ENCODE results near the gene TEX101. TPM values are rescaled to one million over a fixed set of nuclear protein-coding genes. Genes with fewer than 3 reads are reported as not detected.

TEX101 gene
- total and polyA plus RNA-seq, 2 donors (not counting 1 experiment from before 2014, with no cell fraction given): not detected

GRCh38 chr19:43406297-43406696 is 8.4 kb upstream of the TEX101 start:
- Histone ChIP-seq H3K4me1 (ENCODE audit: control insufficient read depth, extremely low read depth, insufficient read depth, low read length) (no peaks in the 10 kb centered on the region), H3K27me3 (ENCODE audit: control insufficient read depth, insufficient read depth, low read length) (peaks cover 2% of the 10 kb centered on the region), H2AFZ (ENCODE audit: low read length) (no peak overlapping the region), H3K27ac (ENCODE audit: insufficient read depth, low read length) (no peak overlapping the region), H3K9me3 (ENCODE audit: control insufficient read depth, insufficient read depth, low read depth, low read length) (no peaks in the 10 kb centered on the region), H4K20me1 (ENCODE audit: control insufficient read depth, extremely low read depth, insufficient read depth, low read length) (no peaks in the 10 kb centered on the region), H3K9ac (ENCODE audit: insufficient read depth, low read length) (no peak overlapping the region), H3K4me2 (ENCODE audit: extremely low read depth, insufficient read depth, low read length) (no peak overlapping the region), H3K79me2 (ENCODE audit: control insufficient read depth, insufficient read depth, low read length) (no peaks in the 10 kb centered on the region), H3K36me3 (ENCODE audit: control insufficient read depth, insufficient read depth, low read length) (no peaks in the 10 kb centered on the region), H3K4me3 (replicated peaks in 1 of 4; ENCODE audit: control extremely low read depth in 1 of 4, insufficient read depth in 1 of 4, low read depth in 3 of 4, low read length in 4 of 4) (no peak overlapping the region)
- no peak for TF ChIP-seq EZH2 (IDR thresholded peaks at IDR 0.05; ENCODE audit: low read length, missing control alignments)
- TF ChIP-seq CTCF (conservative IDR thresholded peaks at IDR 0.05 in 1 of 2, IDR thresholded peaks at IDR 0.05 in 1 of 2; ENCODE audit: low read depth in 1 of 2, low read length in 2 of 2): no peak
- DNase-seq (ENCODE audit: low read depth in 2 of 2): no peak

- no peak for DNase-seq (ENCODE audit: low read depth in 2 of 2)
- Histone ChIP-seq H3K4me3 (replicated peaks in 1 of 4; ENCODE audit: control extremely low read depth in 1 of 4, insufficient read depth in 1 of 4, low read depth in 3 of 4, low read length in 4 of 4) (no peak overlapping the region), H3K27ac (ENCODE audit: insufficient read depth, low read length) (no peak overlapping the region), H3K79me2 (ENCODE audit: control insufficient read depth, insufficient read depth, low read length) (no peaks in the 10 kb centered on the region), H3K9ac (ENCODE audit: insufficient read depth, low read length) (no peak overlapping the region), H3K36me3 (ENCODE audit: control insufficient read depth, insufficient read depth, low read length) (no peaks in the 10 kb centered on the region), H3K27me3 (ENCODE audit: control insufficient read depth, insufficient read depth, low read length) (peaks cover 4% of the 10 kb centered on the region), H4K20me1 (ENCODE audit: control insufficient read depth, extremely low read depth, insufficient read depth, low read length) (no peaks in the 10 kb centered on the region), H3K9me3 (ENCODE audit: control insufficient read depth, insufficient read depth, low read depth, low read length) (no peaks in the 10 kb centered on the region), H2AFZ (ENCODE audit: low read length) (no peak overlapping the region), H3K4me1 (ENCODE audit: control insufficient read depth, extremely low read depth, insufficient read depth, low read length) (no peaks in the 10 kb centered on the region), H3K4me2 (ENCODE audit: extremely low read depth, insufficient read depth, low read length) (no peak overlapping the region)
- TF ChIP-seq CTCF (conservative IDR thresholded peaks at IDR 0.05 in 1 of 2, IDR thresholded peaks at IDR 0.05 in 1 of 2; ENCODE audit: low read depth in 1 of 2, low read length in 2 of 2): no peak
These were observed 7.2 kb upstream of the TEX101 start for GRCh38 chr19:43407416-43408005.

GRCh38 chr19:43408043-43408442 is 6.6 kb upstream of the TEX101 start:
- Histone ChIP-seq H3K4me1 (ENCODE audit: control insufficient read depth, extremely low read depth, insufficient read depth, low read length) (no peaks in the 10 kb centered on the region), H3K79me2 (ENCODE audit: control insufficient read depth, insufficient read depth, low read length) (no peaks in the 10 kb centered on the region), H3K27me3 (ENCODE audit: control insufficient read depth, insufficient read depth, low read length) (peaks cover 4% of the 10 kb centered on the region), H3K9ac (ENCODE audit: insufficient read depth, low read length) (no peak overlapping the region), H3K9me3 (ENCODE audit: control insufficient read depth, insufficient read depth, low read depth, low read length) (no peaks in the 10 kb centered on the region), H2AFZ (ENCODE audit: low read length) (no peak overlapping the region), H3K27ac (ENCODE audit: insufficient read depth, low read length) (no peak overlapping the region), H3K36me3 (ENCODE audit: control insufficient read depth, insufficient read depth, low read length) (no peaks in the 10 kb centered on the region), H4K20me1 (ENCODE audit: control insufficient read depth, extremely low read depth, insufficient read depth, low read length) (no peaks in the 10 kb centered on the region), H3K4me3 (replicated peaks in 1 of 4; ENCODE audit: control extremely low read depth in 1 of 4, insufficient read depth in 1 of 4, low read depth in 3 of 4, low read length in 4 of 4) (no peak overlapping the region), H3K4me2 (ENCODE audit: extremely low read depth, insufficient read depth, low read length) (no peak overlapping the region)
- no peak for TF ChIP-seq EZH2 (IDR thresholded peaks at IDR 0.05; ENCODE audit: low read length, missing control alignments)
- TF ChIP-seq CTCF (conservative IDR thresholded peaks at IDR 0.05 in 1 of 2, IDR thresholded peaks at IDR 0.05 in 1 of 2; ENCODE audit: low read depth in 1 of 2, low read length in 2 of 2): no peak
- DNase-seq (ENCODE audit: low read depth in 2 of 2): no peak
